Measurements from ENCODE around the gene TMEM151B.

TMEM151B gene

DNA sequence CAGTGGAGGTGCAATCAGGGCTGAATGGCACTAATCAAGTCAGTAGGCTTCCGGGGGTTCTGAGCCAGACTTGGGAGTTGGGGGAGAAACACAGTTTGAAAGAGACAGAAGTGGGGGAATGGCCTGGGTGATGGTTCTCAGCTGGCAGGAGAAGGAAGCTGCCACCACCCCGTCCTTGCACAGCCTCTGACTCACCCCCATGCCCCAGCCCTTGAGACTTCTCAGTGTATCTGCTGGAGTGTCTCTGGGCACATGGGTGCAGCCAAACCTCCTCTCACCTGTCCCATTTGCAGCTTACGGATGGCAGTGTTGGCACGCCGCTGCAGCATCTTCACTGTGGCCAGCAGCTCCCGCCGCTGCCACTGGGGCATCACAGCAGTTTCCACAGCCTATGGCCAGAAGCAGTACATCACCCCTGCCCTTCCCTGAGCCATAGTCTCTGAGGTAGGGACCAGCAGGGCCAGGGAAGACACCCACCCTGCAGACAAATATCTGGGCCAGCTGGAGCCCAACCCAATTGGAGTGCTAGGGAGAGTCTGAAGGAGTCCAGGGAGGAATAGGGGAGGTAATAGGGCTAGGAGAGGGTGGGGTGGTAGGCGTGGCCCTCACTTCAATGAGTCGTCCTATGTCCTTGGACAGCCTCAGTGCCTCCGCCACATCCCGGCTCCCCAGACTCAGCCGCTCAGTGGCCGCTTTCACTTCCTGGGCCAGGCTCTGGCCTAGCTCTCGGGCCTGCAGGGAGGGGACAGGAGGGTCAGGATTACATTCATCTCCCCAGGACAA is 31.7 kb downstream of the TMEM151B start:
- no peak for TF ChIP-seq TCF12 (IDR thresholded peaks at IDR 0.05; ENCODE audit: low read depth)
- TF ChIP-seq EGR1 (IDR thresholded peaks at IDR 0.05) = no peak
- no peak for TF ChIP-seq TAF1 (IDR thresholded peaks at IDR 0.05; ENCODE audit: low read depth)
- TF ChIP-seq, protein P1, sequence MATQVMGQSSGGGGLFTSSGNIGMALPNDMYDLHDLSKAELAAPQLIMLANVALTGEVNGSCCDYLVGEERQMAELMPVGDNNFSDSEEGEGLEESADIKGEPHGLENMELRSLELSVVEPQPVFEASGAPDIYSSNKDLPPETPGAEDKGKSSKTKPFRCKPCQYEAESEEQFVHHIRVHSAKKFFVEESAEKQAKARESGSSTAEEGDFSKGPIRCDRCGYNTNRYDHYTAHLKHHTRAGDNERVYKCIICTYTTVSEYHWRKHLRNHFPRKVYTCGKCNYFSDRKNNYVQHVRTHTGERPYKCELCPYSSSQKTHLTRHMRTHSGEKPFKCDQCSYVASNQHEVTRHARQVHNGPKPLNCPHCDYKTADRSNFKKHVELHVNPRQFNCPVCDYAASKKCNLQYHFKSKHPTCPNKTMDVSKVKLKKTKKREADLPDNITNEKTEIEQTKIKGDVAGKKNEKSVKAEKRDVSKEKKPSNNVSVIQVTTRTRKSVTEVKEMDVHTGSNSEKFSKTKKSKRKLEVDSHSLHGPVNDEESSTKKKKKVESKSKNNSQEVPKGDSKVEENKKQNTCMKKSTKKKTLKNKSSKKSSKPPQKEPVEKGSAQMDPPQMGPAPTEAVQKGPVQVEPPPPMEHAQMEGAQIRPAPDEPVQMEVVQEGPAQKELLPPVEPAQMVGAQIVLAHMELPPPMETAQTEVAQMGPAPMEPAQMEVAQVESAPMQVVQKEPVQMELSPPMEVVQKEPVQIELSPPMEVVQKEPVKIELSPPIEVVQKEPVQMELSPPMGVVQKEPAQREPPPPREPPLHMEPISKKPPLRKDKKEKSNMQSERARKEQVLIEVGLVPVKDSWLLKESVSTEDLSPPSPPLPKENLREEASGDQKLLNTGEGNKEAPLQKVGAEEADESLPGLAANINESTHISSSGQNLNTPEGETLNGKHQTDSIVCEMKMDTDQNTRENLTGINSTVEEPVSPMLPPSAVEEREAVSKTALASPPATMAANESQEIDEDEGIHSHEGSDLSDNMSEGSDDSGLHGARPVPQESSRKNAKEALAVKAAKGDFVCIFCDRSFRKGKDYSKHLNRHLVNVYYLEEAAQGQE (IDR thresholded peaks at IDR 0.05; ENCODE audit: low read depth) = no peak
- TF ChIP-seq, protein P2, sequence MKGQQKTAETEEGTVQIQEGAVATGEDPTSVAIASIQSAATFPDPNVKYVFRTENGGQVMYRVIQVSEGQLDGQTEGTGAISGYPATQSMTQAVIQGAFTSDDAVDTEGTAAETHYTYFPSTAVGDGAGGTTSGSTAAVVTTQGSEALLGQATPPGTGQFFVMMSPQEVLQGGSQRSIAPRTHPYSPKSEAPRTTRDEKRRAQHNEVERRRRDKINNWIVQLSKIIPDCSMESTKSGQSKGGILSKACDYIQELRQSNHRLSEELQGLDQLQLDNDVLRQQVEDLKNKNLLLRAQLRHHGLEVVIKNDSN (IDR thresholded peaks at IDR 0.05) = no peak
- TF ChIP-seq CEBPB (IDR thresholded peaks at IDR 0.05) = no peak
- TF ChIP-seq YY1 (IDR thresholded peaks at IDR 0.05; ENCODE audit: low read depth) = no peak
- no peak for TF ChIP-seq RAD21 (IDR thresholded peaks at IDR 0.05; ENCODE audit: low read depth)
- no peak for TF ChIP-seq FOXM1 (IDR thresholded peaks at IDR 0.05; ENCODE audit: borderline replicate concordance, low read depth)
- no peak for TF ChIP-seq ZBTB7A (IDR thresholded peaks at IDR 0.05; ENCODE audit: low read depth)
- no peak for TF ChIP-seq EP300 (IDR thresholded peaks at IDR 0.05; ENCODE audit: borderline replicate concordance)
- no peak for TF ChIP-seq CREB1 (IDR thresholded peaks at IDR 0.05; ENCODE audit: low read depth)

DNA sequence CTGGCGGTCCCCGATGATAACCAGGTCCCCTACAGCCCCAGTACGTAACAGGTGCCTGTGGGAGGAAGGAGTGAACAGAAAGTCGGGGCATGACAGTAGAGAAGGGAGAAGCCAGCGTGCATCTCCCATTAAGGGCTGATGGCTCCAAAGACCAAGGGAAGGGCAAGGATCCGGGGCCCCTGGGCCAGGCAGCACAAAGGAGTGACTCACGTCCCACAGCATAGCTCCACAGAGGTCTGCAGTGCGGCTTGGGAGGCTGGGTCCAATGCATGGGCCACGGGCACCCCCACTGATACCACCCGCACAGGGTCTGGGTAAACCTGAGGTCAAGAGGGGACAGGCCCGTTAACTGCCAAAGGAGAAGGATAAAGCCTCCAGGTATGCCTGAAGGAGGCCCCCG is 32.6 kb downstream of the TMEM151B start:
- TF ChIP-seq TEAD4 (IDR thresholded peaks at IDR 0.05) = no peak
- TF ChIP-seq, protein P2 (IDR thresholded peaks at IDR 0.05) = no peak
- TF ChIP-seq, protein P1 (IDR thresholded peaks at IDR 0.05; ENCODE audit: low read depth) = no peak
- TF ChIP-seq YY1 (IDR thresholded peaks at IDR 0.05; ENCODE audit: low read depth) = no peak
- no peak for TF ChIP-seq CREB1 (IDR thresholded peaks at IDR 0.05; ENCODE audit: low read depth)
- no peak for TF ChIP-seq CEBPB (IDR thresholded peaks at IDR 0.05)
- no peak for TF ChIP-seq TCF12 (IDR thresholded peaks at IDR 0.05; ENCODE audit: low read depth)
- no peak for TF ChIP-seq EGR1 (IDR thresholded peaks at IDR 0.05)
- no peak for TF ChIP-seq ZBTB7A (IDR thresholded peaks at IDR 0.05; ENCODE audit: low read depth)
- TF ChIP-seq NFIC (IDR thresholded peaks at IDR 0.05) = no peak
- no peak for TF ChIP-seq FOXM1 (IDR thresholded peaks at IDR 0.05; ENCODE audit: borderline replicate concordance, low read depth)
- no peak for TF ChIP-seq EP300 (IDR thresholded peaks at IDR 0.05; ENCODE audit: borderline replicate concordance)
- TF ChIP-seq TAF1 (IDR thresholded peaks at IDR 0.05; ENCODE audit: low read depth) = no peak
- TF ChIP-seq, protein P3, sequence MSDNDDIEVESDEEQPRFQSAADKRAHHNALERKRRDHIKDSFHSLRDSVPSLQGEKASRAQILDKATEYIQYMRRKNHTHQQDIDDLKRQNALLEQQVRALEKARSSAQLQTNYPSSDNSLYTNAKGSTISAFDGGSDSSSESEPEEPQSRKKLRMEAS (IDR thresholded peaks at IDR 0.05) = no peak
- no peak for TF ChIP-seq RAD21 (IDR thresholded peaks at IDR 0.05; ENCODE audit: low read depth)

DNA sequence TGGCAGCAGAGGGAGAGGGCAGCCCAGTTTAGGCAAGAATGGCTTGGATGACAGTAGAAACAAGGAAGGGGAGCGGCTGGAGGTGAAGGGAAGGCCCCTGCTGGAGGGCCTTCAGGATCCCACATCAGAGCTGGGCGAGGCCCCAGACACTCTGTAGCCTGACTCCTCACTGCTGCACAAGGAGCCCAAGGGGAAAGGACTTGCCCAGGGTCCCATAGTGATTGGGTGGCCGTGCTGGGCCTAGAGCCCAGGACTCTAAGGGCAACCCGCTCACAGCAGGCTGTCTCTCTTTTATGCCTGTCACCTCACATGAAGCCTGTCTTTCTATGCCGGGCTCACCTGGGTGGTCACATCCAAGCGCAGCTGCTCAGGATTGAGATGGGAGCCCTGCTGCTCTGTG is 33.6 kb downstream of the TMEM151B start:
- no peak for TF ChIP-seq TAF1 (IDR thresholded peaks at IDR 0.05; ENCODE audit: low read depth)
- no peak for TF ChIP-seq RAD21 (IDR thresholded peaks at IDR 0.05; ENCODE audit: low read depth)
- no peak for TF ChIP-seq YY1 (IDR thresholded peaks at IDR 0.05; ENCODE audit: low read depth)
- TF ChIP-seq, protein P1 (IDR thresholded peaks at IDR 0.05; ENCODE audit: low read depth) = no peak
- no peak for TF ChIP-seq TCF12 (IDR thresholded peaks at IDR 0.05; ENCODE audit: low read depth)
- TF ChIP-seq, protein P3 (IDR thresholded peaks at IDR 0.05) = no peak
- TF ChIP-seq NFIC (IDR thresholded peaks at IDR 0.05) = no peak
- TF ChIP-seq, protein P2 (IDR thresholded peaks at IDR 0.05) = no peak
- no peak for TF ChIP-seq FOXM1 (IDR thresholded peaks at IDR 0.05; ENCODE audit: borderline replicate concordance, low read depth)
- TF ChIP-seq TEAD4 (IDR thresholded peaks at IDR 0.05) = no peak
- TF ChIP-seq EGR1 (IDR thresholded peaks at IDR 0.05) = no peak
- TF ChIP-seq CREB1 (IDR thresholded peaks at IDR 0.05; ENCODE audit: low read depth) = no peak
- TF ChIP-seq ZBTB7A (IDR thresholded peaks at IDR 0.05; ENCODE audit: low read depth) = no peak
- TF ChIP-seq EP300 (IDR thresholded peaks at IDR 0.05; ENCODE audit: borderline replicate concordance) = no peak
- TF ChIP-seq CEBPB (IDR thresholded peaks at IDR 0.05) = no peak
